ENCODE results near the gene NADSYN1. TPM values are rescaled to one million over a fixed set of nuclear protein-coding genes. Genes with fewer than 3 reads are reported as not detected.
"Not testable (repeated sequence)": the region's sequence is repeated elsewhere in the genome, so short reads cannot be mapped to it uniquely, and the experiment has no call there.

The NADSYN1 gene
- 10 to 100 TPM; 59.1 to 64.5 TPM for total RNA-seq

- ChIA-PET POLR2A (interaction anchor here (1.0 kb wide), 1 partner anchor 20 kb away, joined by 3 read pairs; no protein-coding TSS in a partner anchor), CTCF (interaction anchor here (0.6 kb wide), 1 partner anchor 1566 kb away, joined by 4 read pairs; no protein-coding TSS in a partner anchor)
These were observed at the start of gene NADSYN1 for GRCh38 chr11:71453037-71453917. Gene NADSYN1 (plus strand): TSS chr11:71453203. CDS start chr11:71453297, 94 bp downstream.

GRCh38 chr11:71404209-71404608, 48.8 kb upstream of the NADSYN1 start:
- ChIA-PET CTCF (no interaction called here), POLR2A (no interaction called here)

DNA sequence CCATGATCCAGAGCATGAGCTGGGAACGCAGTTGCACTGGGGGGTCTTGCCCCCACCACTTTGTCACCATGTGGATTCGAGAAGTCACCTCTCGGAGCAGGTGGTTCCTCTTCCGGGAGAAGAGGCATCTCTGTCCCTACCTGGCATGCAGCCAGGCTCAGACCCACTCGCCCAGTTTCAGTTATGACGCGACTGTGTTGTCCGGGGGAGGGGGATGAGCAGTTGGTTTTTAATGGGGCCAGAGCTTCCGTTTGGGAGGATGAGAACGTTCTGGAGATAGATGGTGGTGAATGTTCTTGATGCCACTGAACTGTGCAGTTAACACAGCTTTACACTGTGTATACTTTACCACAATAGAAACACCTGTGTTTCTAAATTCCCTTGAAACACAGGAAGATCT, 46.3 kb upstream of the NADSYN1 start:
- CTCF ChIA-PET, result interaction anchor here (0.6 kb wide), 1 partner anchor 47 kb away, joined by 3 read pairs; no protein-coding TSS in a partner anchor
- POLR2A ChIA-PET, result no interaction called here

GRCh38 chr11:71407356-71407755, 45.6 kb upstream of the NADSYN1 start:
- POLR2A ChIA-PET, result no interaction called here

GRCh38 chr11:71408826-71409225, 44.2 kb upstream of the NADSYN1 start:
- ChIA-PET POLR2A (no interaction called here), CTCF (no interaction called here)

More at GRCh38 chr11:71407356-71407755, 45.6 kb upstream of the NADSYN1 start:
- CTCF ChIA-PET, result interaction anchor here (0.6 kb wide), 1 partner anchor 48 kb away, joined by 3 read pairs; no protein-coding TSS in a partner anchor

DNA sequence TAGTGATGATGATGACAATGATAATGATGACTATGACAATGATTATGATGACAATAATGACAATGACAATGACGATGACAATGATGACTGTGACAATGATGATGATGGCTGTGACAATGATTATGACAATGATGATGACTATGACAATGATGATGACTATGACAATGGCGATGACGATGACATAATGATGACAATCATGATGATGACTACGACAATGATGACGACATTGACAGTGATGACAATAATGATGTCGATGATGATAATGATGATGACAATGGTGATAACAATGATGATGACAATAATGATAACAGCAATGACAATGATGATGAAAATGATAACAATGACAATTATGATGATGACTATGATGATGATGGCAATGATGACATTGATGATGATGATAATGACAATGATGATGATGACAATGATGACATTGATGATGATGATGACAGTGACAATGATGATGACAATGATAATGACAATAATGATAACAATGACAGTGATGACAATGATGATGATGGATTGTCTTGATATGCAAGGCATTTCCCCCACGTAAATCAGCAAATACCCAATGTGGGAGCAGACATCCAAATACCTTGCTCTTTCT, 42.5 kb upstream of the NADSYN1 start:
- CTCF ChIA-PET, result no interaction called here
- POLR2A ChIA-PET, result no interaction called here

DNA sequence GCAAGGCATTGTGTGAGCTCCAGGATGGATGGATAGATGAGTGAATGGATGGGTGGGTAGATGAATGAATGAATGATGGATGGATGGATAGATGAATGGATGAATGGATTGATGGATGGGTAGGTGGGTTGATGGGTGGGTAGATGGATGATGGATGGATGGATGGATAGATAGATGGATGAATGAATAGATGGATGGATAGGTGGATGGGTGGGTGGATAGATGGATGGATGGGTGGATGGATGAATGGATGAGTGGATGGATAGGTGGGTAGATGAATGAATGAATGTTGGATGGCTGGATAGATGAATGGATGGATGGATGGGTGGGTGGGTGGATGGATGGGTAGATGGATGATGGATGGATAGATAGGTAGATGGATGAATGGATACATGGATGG, 38.4 kb upstream of the NADSYN1 start:
- ChIA-PET POLR2A (no interaction called here), CTCF (no interaction called here)

- CTCF ChIA-PET, result no interaction called here
These were observed 34.4 kb upstream of the NADSYN1 start for GRCh38 chr11:71418643-71419042.

GRCh38 chr11:71420455-71421241, 32.4 kb upstream of the NADSYN1 start:
- CTCF ChIA-PET, result no interaction called here

More at GRCh38 chr11:71418643-71419042, 34.4 kb upstream of the NADSYN1 start:
- POLR2A ChIA-PET, result interaction anchor here (0.7 kb wide), 1 partner anchor 110 kb away, joined by 3 read pairs; no protein-coding TSS in a partner anchor

GRCh38 chr11:71421392-71421950, 31.5 kb upstream of the NADSYN1 start:
- POLR2A ChIA-PET, result no interaction called here
- CTCF ChIA-PET, result no interaction called here

More at GRCh38 chr11:71420455-71421241, 32.4 kb upstream of the NADSYN1 start:
- POLR2A ChIA-PET, result no interaction called here

- CTCF ChIA-PET, POLR2A ChIA-PET: not testable (repeated sequence)
These were observed 30.7 kb upstream of the NADSYN1 start for GRCh38 chr11:71422318-71422717.

- CTCF ChIA-PET, result no interaction called here
- POLR2A ChIA-PET, result no interaction called here
These were observed 29.7 kb upstream of the NADSYN1 start for GRCh38 chr11:71423181-71423790.

DNA sequence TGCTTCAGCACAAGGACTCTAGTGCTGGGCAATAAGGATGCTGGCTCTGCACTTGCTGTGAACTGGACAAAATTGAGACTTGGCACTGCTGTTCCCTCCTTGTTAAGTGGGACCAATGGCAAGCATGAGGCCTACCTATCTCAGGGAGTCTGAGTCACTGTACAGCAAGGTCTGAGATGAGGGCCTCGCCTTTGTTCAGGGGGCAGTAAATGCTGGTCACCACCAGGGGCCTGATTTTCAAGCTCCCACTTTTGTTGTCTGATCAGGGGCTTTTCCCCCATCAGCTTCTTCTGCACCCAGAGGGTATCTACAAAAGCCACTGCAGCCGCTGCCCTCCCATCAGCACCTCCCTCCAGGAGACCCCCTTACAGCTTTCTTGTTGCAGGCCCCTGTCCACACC, 27.6 kb upstream of the NADSYN1 start:
- ChIA-PET CTCF (no interaction called here), POLR2A (interaction anchor here (0.6 kb wide), 1 partner anchor 9 kb away, joined by 3 read pairs; no protein-coding TSS in a partner anchor)

DNA sequence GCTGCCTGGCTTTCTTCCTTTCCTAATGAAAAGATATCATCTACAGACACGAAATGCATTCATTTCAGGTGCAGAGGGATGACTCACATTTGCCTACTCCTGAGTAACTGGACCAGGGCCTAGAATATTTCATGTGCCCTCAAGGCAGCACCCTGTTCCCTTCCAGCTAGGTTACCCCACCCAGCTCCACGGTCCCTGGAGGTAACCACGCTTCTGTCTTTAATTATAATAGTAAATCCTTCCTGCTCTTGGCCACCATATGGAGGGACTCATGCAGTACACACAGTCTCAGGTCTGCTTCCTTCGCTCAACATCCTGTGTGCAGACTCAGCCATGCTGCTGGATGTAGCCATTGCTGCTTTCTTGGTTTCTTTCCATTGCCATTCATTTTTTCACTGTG, 27.1 kb upstream of the NADSYN1 start:
- CTCF ChIA-PET, result no interaction called here
- POLR2A ChIA-PET, result interaction anchor here (0.6 kb wide), 1 partner anchor 10 kb away, joined by 3 read pairs; no protein-coding TSS in a partner anchor

- ChIA-PET CTCF (no interaction called here), POLR2A (no interaction called here)
These were observed 26.6 kb upstream of the NADSYN1 start for GRCh38 chr11:71426413-71426812.

DNA sequence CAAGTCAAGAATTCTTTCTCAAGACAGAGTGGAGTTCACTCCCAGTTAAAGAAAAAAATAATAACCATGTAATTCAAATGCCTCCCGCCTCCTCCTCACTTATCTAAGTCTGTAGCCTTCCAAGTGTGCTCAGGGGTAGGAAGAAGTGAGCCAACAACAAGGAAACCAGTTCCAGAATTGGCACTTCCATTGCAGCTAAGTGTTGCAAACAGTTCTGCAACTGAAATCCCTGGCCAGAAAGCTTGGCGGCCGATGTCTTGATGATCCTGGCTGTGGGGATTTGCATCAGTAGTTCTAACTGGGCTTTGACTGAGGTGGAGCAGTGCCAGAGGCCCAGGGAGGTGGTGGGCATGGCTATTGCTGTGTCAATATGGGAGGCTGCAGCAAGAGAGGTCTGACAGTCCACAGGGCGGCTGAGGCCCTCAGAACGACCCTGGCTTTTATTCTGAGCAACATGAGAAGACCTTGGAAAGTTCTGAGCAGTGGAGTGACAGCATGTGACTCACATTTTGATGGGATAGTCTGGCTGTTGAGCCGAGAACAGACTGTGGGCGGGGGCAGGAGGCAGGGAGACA, 24.1 kb upstream of the NADSYN1 start:
- CTCF ChIA-PET, result no interaction called here

DNA sequence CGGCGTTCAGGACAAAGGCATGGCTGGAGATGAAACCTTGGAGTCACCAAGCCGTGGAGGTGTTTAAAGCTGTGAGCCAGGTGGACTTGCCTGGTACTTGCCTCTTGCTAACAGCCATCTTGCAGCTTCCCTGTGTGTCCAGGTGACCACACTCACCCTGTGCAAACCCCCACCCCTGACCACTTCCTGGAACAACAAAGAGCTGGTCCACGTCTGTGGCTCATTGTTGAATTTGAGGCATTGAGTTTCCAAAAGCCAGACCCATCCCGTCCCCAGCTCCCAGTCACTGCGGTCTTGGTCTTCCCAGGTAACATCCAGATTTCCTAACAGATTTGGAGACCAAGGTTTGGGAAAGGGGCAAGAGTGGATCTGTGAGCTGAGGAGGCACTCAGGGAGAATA, 23.3 kb upstream of the NADSYN1 start:
- ChIA-PET POLR2A (no interaction called here), CTCF (no interaction called here)

More for the DNA sequence above, 24.1 kb upstream of the NADSYN1 start:
- POLR2A ChIA-PET, result no interaction called here

DNA sequence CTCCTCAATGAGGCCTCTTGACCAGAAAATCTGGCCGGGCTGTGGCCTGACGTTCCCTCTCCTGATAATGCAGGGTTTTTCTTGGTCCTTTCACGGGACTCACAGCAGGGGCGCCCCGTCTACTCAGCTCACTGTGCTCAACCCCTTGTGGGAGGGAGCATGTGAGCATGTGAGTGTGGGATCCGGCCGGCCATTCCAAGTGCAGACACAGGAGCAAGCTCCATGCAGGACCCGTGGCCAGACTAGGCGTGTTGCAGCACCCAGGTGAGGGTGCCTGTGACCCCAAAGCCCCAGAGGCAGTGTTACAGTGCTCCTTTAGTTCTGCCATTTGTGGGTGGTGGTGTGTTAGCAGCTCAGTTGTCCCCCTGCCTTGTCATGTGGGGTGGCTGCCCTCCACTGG, 22.8 kb upstream of the NADSYN1 start:
- CTCF ChIA-PET, result no interaction called here
- POLR2A ChIA-PET, result no interaction called here

GRCh38 chr11:71431271-71431670, 21.7 kb upstream of the NADSYN1 start:
- ChIA-PET POLR2A (no interaction called here), CTCF (no interaction called here)
